Measurements from ENCODE around the gene TSPAN18. TPM values are rescaled to one million over a fixed set of nuclear protein-coding genes. Genes with fewer than 3 reads are reported as not detected.

The TSPAN18 gene
- total RNA-seq, 1 experiment from 2014 or later, result 18.3 TPM

DNA sequence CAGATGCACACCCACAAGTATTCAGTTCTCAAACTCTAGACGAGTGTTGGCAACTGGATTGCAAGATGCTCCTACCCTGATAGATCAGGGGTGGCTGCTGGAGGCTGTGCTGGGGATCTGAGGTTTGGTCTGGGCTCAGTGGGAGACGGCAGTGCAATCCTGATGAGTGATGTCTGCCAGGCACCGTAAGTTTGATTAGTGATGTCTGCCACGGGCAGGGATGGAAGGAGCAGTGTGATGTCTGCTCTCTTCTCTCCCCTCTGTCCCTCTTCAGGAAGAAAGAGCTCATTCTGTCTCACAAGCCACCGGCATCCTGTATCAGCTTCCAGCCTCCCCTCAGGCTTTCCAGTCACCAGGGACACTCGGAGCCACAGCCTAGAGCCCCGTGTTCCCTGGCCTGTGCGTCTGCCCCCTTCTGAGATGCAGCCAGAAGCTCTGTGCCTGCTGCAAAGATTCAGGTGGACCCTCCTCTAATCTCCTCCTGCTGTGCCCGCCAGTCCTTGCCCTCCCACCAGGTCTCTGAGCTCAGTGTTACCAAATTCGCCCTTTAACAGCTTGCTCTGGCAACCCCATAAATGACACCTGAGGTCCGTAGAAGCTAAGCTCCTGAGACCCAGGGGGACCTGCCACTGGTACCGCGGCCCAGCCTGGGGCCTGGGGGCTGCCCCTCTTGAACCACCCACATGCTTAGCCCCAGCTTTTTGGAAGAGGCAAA, 204.0 kb downstream of the TSPAN18 start:
- H3K9me3 ChIP-seq (ENCODE audit: control insufficient read depth in 1 of 2, insufficient read depth in 1 of 2, low read depth in 1 of 2, low read length in 2 of 2), result no peaks in the 10 kb centered on the region
- H4K20me1 ChIP-seq (ENCODE audit: insufficient read depth), result no peaks in the 10 kb centered on the region
- POLR2A ChIA-PET, result interaction anchor here (0.6 kb wide), 1 partner anchor 840 kb away, joined by 4 read pairs; no protein-coding TSS in a partner anchor
- no peak overlapping the region for H3K4me3 ChIP-seq (replicated peaks in 1 of 2; ENCODE audit: low read depth in 1 of 2, low read length in 2 of 2)
- CTCF ChIA-PET, result interaction anchor here (1.4 to 5.2 kb wide), 5 partner anchors 10 to 180 kb away, joined by 4 to 126 read pairs (median 5); no protein-coding TSS in a partner anchor
- no peaks in the 10 kb centered on the region for H3K79me2 ChIP-seq (ENCODE audit: insufficient read depth, low read length)
- no TSS peak for BruUV-seq (replicated peaks)
- H2AFZ ChIP-seq (ENCODE audit: low read depth, low read length, poor library complexity, severe bottlenecking), result no peak overlapping the region
- intact Hi-C loops (cut with micrococcal nuclease), result no loop called here
- H3K36me3 ChIP-seq (ENCODE audit: control insufficient read depth in 1 of 2, insufficient read depth in 2 of 2, low read length in 2 of 2), result no peaks in the 10 kb centered on the region; a peak in 1 of 4 replicates
- H3K4me2 ChIP-seq (ENCODE audit: low read length), result no peak overlapping the region
- H3K4me1 ChIP-seq (ENCODE audit: control insufficient read depth in 1 of 2, insufficient read depth in 2 of 2, low read length in 2 of 2), result no peaks in the 10 kb centered on the region
- H3K9ac ChIP-seq (ENCODE audit: low read length), result no peak overlapping the region
- H3K9me2 ChIP-seq (ENCODE audit: insufficient read depth), result no peaks in the 10 kb centered on the region
- no peak overlapping the region for H3K27ac ChIP-seq (ENCODE audit: low read depth, low read length)
- no peak for ATAC-seq
- RAD21 ChIA-PET (ENCODE audit: low non-redundant PET in 1 of 2, low total read pairs in 2 of 2, uncharacterized antibody in 2 of 2, unreplicated experiment in 2 of 2), result interaction anchor here in 1 of 2 experiments (0.6 kb wide), 1 partner anchor 19 kb away, joined by 3 read pairs; no protein-coding TSS in a partner anchor
- DNase-seq (ENCODE audit: low read depth, low spot score), result no peak
- no peaks in the 10 kb centered on the region for H3K27me3 ChIP-seq (ENCODE audit: insufficient read depth, low read length)
- TF ChIP-seq EGR1 (IDR thresholded peaks at IDR 0.05; ENCODE audit: low read depth) (no peak), POLR2A (IDR thresholded peaks at IDR 0.05; ENCODE audit: borderline replicate concordance, extremely low read depth, insufficient read depth, insufficient read length) (no peak), EZH2phosphoT487 (IDR thresholded peaks at IDR 0.05; ENCODE audit: borderline replicate concordance) (no peak), ZFX (IDR thresholded peaks at IDR 0.05) (no peak), SRF (IDR thresholded peaks at IDR 0.05; ENCODE audit: low read depth) (no peak), YY1 (IDR thresholded peaks at IDR 0.05; ENCODE audit: extremely low read depth, insufficient replicate concordance, low read depth, low read length) (no peak), RAD21 (IDR thresholded peaks at IDR 0.05; ENCODE audit: low read depth) (no peak), CEBPB (IDR thresholded peaks at IDR 0.05; ENCODE audit: low read depth) (no peak)
- TF ChIP-seq, protein P1, sequence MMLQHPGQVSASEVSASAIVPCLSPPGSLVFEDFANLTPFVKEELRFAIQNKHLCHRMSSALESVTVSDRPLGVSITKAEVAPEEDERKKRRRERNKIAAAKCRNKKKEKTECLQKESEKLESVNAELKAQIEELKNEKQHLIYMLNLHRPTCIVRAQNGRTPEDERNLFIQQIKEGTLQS (IDR thresholded peaks at IDR 0.05), result no peak
- TF ChIP-seq, protein P2, sequence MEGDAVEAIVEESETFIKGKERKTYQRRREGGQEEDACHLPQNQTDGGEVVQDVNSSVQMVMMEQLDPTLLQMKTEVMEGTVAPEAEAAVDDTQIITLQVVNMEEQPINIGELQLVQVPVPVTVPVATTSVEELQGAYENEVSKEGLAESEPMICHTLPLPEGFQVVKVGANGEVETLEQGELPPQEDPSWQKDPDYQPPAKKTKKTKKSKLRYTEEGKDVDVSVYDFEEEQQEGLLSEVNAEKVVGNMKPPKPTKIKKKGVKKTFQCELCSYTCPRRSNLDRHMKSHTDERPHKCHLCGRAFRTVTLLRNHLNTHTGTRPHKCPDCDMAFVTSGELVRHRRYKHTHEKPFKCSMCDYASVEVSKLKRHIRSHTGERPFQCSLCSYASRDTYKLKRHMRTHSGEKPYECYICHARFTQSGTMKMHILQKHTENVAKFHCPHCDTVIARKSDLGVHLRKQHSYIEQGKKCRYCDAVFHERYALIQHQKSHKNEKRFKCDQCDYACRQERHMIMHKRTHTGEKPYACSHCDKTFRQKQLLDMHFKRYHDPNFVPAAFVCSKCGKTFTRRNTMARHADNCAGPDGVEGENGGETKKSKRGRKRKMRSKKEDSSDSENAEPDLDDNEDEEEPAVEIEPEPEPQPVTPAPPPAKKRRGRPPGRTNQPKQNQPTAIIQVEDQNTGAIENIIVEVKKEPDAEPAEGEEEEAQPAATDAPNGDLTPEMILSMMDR (IDR thresholded peaks at IDR 0.05 in 2 of 3, conservative IDR thresholded peaks at IDR 0.05 in 1 of 3; ENCODE audit: borderline replicate concordance in 1 of 3, insufficient read depth in 1 of 3, low read depth in 2 of 3, low read length in 2 of 3), result no peak

Data from HCT116 (cell line).